NT2/D1 (cell line): ENCODE data around the gene HTT.

ENCODE experiments used
- DNase-seq: peaks from one replicate; pipeline ENCODE4 v3.0.0-alpha.2; 2011; ENCODE audit warnings: low read depth, low spot score
- H3K27me3 ChIP-seq: 2 replicates; pipeline ENCODE4 v1.6.0; 2011; ENCODE audit warnings: mild to moderate bottlenecking; ENCODE audit not compliant: insufficient read length, insufficient read depth
- H3K36me3 ChIP-seq: 2 replicates; pipeline ENCODE4 v1.6.1; 2011; ENCODE audit warnings: mild to moderate bottlenecking, low read length, mixed read lengths; ENCODE audit not compliant: insufficient read depth, insufficient read length
- H3K4me1 ChIP-seq: 2 replicates; pipeline ENCODE4 v1.5.1; 2011; ENCODE audit not compliant: insufficient read depth, insufficient read length
- H3K4me3 ChIP-seq: 2 replicates; pipeline ENCODE4 v1.5.1; 2011; ENCODE audit warnings: low read depth; ENCODE audit not compliant: insufficient read length
- H3K9ac ChIP-seq: 2 replicates; pipeline ENCODE4 v1.6.0; 2011; ENCODE audit warnings: low read depth; ENCODE audit not compliant: insufficient read length
- H3K9me3 ChIP-seq: 2 replicates; pipeline ENCODE4 v1.5.1; 2011; ENCODE audit warnings: mild to moderate bottlenecking, low read length; ENCODE audit not compliant: insufficient read depth
- SUZ12 ChIP-seq: IDR thresholded peaks from 2 replicates; pipeline ENCODE4 v1.6.1; 2011; ENCODE audit not compliant: insufficient read length, insufficient read depth; ENCODE audit errors: extremely low read depth
- YY1 ChIP-seq: IDR thresholded peaks from 2 replicates; pipeline ENCODE4 v1.6.1; 2011; ENCODE audit not compliant: insufficient read length, insufficient read depth
- ZNF274 ChIP-seq: IDR thresholded peaks from 2 replicates; pipeline ENCODE4 v1.6.1; 2011; ENCODE audit warnings: mild to moderate bottlenecking, low read depth, low read length

The HTT gene

DNA sequence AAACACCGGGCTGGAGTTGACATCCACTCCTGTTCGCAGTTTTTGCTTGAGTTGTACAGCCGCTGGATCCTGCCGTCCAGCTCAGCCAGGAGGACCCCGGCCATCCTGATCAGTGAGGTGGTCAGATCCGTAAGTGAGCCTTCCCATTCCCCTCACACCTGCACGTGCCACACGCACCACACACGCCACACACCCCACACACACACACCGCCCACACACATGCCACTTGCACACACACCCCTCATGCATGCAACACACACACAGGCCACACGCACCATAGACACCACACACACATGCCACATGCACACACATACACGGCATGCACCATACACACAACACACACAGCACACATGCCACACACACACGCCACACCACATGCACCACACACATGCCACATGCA, 154.4 kb downstream of the HTT start:
- Histone ChIP-seq H3K36me3 (peaks cover 94% of the 10 kb centered on the region), H3K9ac (no peak overlapping the region)

DNA sequence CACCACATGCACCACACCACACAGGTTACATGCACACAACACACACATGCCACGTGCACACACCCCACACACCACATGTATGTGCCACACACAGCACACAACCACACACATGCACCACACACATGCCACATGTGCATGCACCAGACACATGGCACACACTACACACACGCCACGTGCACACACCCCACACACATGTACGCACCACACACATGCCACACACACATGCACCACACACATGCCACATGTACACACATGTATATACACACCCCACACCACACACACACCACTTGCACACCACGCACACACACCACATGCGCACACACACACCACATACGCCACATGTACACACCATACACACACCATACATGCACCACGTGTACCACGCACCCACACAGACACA, 154.8 kb downstream of the HTT start:
- Histone ChIP-seq H3K9me3 (no peaks in the 10 kb centered on the region), H3K36me3 (peaks cover 93% of the 10 kb centered on the region)
- no peak for TF ChIP-seq ZNF274
- TF ChIP-seq SUZ12 = no peak
- no peak for TF ChIP-seq YY1

More for the DNA sequence above, 154.4 kb downstream of the HTT start:
- H3K27me3 ChIP-seq = no peaks in the 10 kb centered on the region
- no peak for DNase-seq
- no peaks in the 10 kb centered on the region for H3K9me3 ChIP-seq
- no peak for TF ChIP-seq YY1
- TF ChIP-seq SUZ12 = no peak
- no peak for TF ChIP-seq ZNF274
- H3K4me3 ChIP-seq = no peak overlapping the region
- peaks cover 6% of the 10 kb centered on the region for H3K4me1 ChIP-seq

DNA sequence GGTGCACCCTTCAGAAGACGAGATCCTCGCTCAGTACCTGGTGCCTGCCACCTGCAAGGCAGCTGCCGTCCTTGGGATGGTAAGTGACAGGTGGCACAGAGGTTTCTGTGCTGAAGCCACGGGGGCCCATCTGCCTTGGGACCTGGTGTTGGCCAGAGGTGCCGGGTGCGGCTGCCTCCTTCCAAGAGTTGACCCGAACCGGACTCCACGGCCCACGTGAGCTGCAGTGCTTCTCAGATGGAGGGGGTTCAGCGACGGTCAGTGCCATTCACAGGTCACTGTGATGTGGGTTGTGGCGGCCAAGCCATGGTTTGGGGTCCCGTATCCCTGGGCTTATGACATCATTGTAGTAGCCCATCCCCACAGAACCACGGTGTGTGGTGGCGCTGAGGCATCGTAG, 155.5 kb downstream of the HTT start:
- no peak for DNase-seq
- no peaks in the 10 kb centered on the region for H3K9me3 ChIP-seq
- no peak overlapping the region for H3K9ac ChIP-seq
- H3K27me3 ChIP-seq = no peaks in the 10 kb centered on the region
- peaks cover 6% of the 10 kb centered on the region for H3K4me1 ChIP-seq
- TF ChIP-seq ZNF274 (no peak), SUZ12 (no peak), YY1 (no peak)
- H3K4me3 ChIP-seq = no peak overlapping the region
- peaks cover 93% of the 10 kb centered on the region for H3K36me3 ChIP-seq

More for the DNA sequence above, 154.8 kb downstream of the HTT start:
- Histone ChIP-seq H3K4me1 (peaks cover 6% of the 10 kb centered on the region), H3K4me3 (no peak overlapping the region), H3K9ac (no peak overlapping the region), H3K27me3 (no peaks in the 10 kb centered on the region)
- no peak for DNase-seq

DNA sequence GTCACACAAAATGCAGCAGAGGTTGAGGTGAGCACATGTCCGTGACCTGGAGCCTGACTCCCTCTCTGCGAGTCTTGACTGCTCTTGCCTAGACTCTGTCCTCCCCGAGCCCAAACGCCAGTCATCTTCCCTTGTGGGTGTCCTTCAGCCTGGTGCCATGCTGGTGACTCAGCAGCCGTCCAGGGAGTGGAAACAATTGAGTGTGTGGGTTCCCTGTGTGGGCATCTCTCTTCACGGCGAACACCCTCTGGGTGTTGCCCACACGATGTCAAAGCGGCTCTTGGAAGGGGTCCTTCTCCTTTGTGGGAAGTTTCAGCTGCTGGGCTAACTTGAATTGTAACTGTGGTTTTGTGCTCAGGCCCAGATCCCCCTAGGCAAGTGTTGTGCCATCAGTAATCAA, 157.0 kb downstream of the HTT start:
- DNase-seq = no peak
- Histone ChIP-seq H3K4me3 (no peak overlapping the region), H3K4me1 (peaks cover 6% of the 10 kb centered on the region), H3K9me3 (no peaks in the 10 kb centered on the region), H3K27me3 (no peaks in the 10 kb centered on the region), H3K9ac (no peak overlapping the region), H3K36me3 (peaks cover 94% of the 10 kb centered on the region)
- TF ChIP-seq ZNF274 (no peak), SUZ12 (no peak), YY1 (no peak)

DNA sequence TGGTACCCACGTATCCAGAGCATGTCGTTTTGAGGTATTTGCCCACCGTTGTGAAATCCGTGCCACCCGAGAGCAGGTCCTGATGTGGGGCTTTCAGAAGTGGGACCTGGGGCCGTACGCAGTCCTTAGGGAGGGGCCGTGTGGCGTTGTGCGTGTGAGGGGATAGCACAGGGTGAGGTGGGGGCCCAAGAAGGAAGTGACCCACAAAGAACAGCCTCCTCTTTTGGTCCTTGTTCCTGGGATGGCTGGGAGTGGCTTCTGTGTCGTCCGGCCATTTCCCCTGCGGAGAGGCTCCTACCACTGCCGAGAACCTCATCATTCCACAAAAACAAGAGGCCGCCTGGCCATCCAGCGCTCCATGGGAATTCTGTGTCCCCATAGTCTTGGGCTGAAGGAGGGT, 157.5 kb downstream of the HTT start:
- H3K9me3 ChIP-seq = no peaks in the 10 kb centered on the region
- no peak for TF ChIP-seq SUZ12
- peaks cover 6% of the 10 kb centered on the region for H3K4me1 ChIP-seq
- DNase-seq = no peak
- H3K4me3 ChIP-seq = no peak overlapping the region
- peaks cover 93% of the 10 kb centered on the region for H3K36me3 ChIP-seq
- H3K27me3 ChIP-seq = no peaks in the 10 kb centered on the region
- no peak overlapping the region for H3K9ac ChIP-seq

DNA sequence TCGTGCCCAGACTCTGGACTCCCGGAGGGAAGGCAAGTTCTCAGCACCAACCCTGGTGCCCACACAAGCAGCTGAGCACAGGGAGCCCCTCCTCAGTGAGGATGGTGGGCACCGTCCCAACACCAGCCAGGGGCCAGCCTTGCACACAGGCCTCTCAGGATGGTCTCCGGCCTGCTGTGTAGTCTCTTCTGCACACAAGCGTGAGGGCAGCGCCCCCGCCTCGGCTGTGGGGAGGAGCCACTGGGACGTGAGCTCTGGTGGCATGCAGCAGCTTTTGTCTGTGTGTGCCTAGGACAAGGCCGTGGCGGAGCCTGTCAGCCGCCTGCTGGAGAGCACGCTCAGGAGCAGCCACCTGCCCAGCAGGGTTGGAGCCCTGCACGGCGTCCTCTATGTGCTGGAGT, 158.4 kb downstream of the HTT start:
- no peak for TF ChIP-seq SUZ12
- no peak overlapping the region for H3K9ac ChIP-seq
- no peak overlapping the region for H3K4me3 ChIP-seq
- peaks cover 12% of the 10 kb centered on the region for H3K4me1 ChIP-seq
- H3K27me3 ChIP-seq = no peaks in the 10 kb centered on the region
- no peak for DNase-seq
- H3K9me3 ChIP-seq = no peaks in the 10 kb centered on the region
- H3K36me3 ChIP-seq = peaks cover 96% of the 10 kb centered on the region

DNA sequence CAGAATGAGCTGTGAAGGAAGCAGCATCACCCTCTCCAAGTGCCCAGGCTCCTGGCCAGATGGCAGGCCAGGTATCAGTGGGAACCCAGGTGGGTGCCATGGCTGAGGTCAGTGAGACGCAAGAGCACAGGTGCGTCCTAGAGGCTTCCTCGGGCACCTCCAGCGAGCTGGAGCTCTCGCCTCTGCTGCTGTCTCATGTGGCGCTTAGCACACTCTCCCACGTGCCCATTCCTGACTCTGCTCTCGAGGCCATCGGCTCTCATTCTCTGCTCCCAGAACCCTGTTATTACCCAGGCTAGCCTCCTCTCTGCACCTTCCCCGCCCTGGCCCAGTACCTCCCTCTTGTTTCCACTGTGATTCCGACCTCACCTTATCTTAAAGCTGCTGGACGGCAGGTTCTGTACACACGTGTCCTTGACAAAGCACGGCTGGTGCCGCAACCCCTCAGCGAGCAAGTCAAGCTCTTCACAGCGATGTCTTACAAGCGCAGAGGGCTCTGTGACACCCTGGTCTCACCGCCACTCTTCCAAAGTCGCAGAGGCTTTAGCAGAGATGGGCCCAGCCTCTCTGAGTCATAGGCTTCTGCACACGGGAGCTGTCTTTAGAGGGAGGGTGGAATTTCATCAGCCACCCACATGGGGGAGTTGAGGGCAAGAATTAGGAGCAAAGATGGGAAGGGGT, 159.1 kb downstream of the HTT start:
- TF ChIP-seq YY1 (no peak), SUZ12 (no peak), ZNF274 (no peak)
- peaks cover 12% of the 10 kb centered on the region for H3K4me1 ChIP-seq
- no peaks in the 10 kb centered on the region for H3K9me3 ChIP-seq
- DNase-seq = no peak
- no peaks in the 10 kb centered on the region for H3K27me3 ChIP-seq
- H3K36me3 ChIP-seq = peaks cover 96% of the 10 kb centered on the region
- H3K9ac ChIP-seq = peak overlapping the region; percentile 2
- no peak overlapping the region for H3K4me3 ChIP-seq
